Measurements from ENCODE around the gene NPLOC4.
A peak's percentile ranks its signal among the peaks of the same experiment; 100 is the strongest.

DNA sequence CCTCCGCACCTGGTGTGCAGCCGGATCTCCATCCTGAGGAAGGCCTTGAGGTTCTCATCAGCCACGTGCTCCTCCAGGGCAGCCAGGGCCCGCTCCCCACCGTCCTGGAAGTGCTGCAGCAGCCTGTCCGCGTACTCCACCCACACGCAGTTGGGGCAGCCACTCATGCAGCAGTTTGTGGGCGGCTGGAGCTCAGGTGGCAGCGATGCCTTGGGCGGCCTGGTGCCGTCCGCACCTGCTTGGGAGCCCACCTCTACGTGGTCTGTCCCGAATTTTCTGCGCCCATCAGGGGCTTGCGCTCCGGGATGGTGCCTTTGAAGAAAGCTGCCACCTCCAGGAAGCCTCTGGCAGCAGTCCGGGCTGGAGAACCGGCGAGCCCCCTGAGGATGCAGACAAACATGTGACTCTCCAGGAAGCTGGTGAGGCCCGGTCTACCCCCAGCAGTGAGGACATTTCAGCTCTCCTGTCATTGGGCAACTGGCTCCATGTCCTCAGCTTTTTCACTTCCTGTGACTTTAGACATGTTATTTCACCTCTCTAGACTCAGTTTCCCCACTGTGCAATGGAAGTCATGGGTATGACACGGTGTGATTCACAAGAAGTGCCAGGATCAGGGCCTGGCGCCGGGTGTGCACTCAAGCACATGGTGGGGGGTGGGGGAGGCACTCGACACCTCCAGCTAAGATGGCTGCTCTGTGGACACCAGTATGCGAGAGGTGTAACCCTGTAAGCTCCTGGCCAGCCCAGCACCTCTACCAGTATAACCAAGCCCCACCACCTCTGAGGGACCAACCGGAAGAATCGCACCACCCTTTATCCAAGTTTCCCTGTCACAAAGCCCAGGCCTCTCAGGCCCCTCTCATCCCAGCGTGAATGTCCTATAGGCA, 28.5 kb upstream of the NPLOC4 start:
- peak; percentile 66; the same call in 1 of the 2 replicates for TF ChIP-seq POLR2A (IDR thresholded peaks at IDR 0.05; ENCODE audit: low read depth, low read length)
- no peak for TF ChIP-seq SPI1 (IDR thresholded peaks at IDR 0.05; ENCODE audit: low read depth, low read length)

All from GM12891 (cell line).